Kidney (tissue), 14 donors: Measurements from ENCODE around the gene PFKFB1. TPM values are rescaled to one million over a fixed set of nuclear protein-coding genes. Genes with fewer than 3 reads are reported as not detected.

Experiments used
- DNase-seq, 5 donors: peaks; one replicate each; pipeline ENCODE4 v3.0.0-alpha.2; 2013 to 2020
- FAIRE-seq: peaks from 2 replicates; lab custom pipeline; 2012; peaks lifted over from hg19 to GRCh38; lab: Jason Lieb, UNC
- H3K27ac ChIP-seq, 2 donors: one replicate each; pipeline ENCODE4 v1.7.0; 2013; ENCODE audit warnings: low read depth in 2 of 2, low read length in 2 of 2, inconsistent platforms in 1 of 2
- H3K27me3 ChIP-seq: one replicate; pipeline ENCODE4 v1.7.1; 2013; ENCODE audit warnings: low read length, inconsistent platforms; ENCODE audit not compliant: control insufficient read depth, insufficient read depth
- H3K36me3 ChIP-seq, 3 donors: one replicate each; pipeline versions ENCODE4 v1.7.0 to v1.7.1; 2013; ENCODE audit warnings: low read length in 3 of 3, control low read depth in 1 of 3, inconsistent platforms in 1 of 3; ENCODE audit not compliant: insufficient read depth in 3 of 3, control insufficient read depth in 2 of 3
- H3K4me1 ChIP-seq, 3 donors: one replicate each; pipeline versions ENCODE4 v1.7.0 to v1.7.1; 2013; ENCODE audit warnings: low read length in 3 of 3, inconsistent platforms in 1 of 3, low read depth in 1 of 3; ENCODE audit not compliant: control insufficient read depth in 2 of 3, insufficient read depth in 2 of 3
- H3K4me3 ChIP-seq, 3 donors: one replicate each; pipeline versions ENCODE4 v1.7.0 to v1.8.1; 2013; ENCODE audit warnings: low read length in 3 of 3, control low read depth in 1 of 3, inconsistent platforms in 1 of 3
- H3K9ac ChIP-seq, 3 donors: one replicate each; pipeline versions ENCODE4 v1.7.0 to v1.7.1; 2013; ENCODE audit warnings: low read length in 3 of 3, control low read depth in 1 of 3, inconsistent platforms in 1 of 3
- H3K9me3 ChIP-seq, 3 donors: one replicate each; pipeline versions ENCODE4 v1.7.0 to v1.7.1; 2013; ENCODE audit warnings: low read length in 3 of 3, control low read depth in 1 of 3, inconsistent platforms in 1 of 3; ENCODE audit not compliant: control insufficient read depth in 2 of 3, insufficient read depth in 1 of 3
- CTCF ChIP-seq: IDR thresholded peaks from 3 replicates; pipeline ENCODE4 v1.5.1; 2012; ENCODE audit warnings: mild to moderate bottlenecking, moderate library complexity, borderline replicate concordance; ENCODE audit not compliant: insufficient read depth; ENCODE audit errors: extremely low read depth
- intact Hi-C: fragments of 100-400 bp; cut with DNase I; formaldehyde crosslinking; loops from one replicate; pipeline ENCODE4 v1.11.1; 2022
- polyA plus RNA-seq: library from polyadenylated mRNA; stranded (reverse); fragments of 350-450 nt; fragmentation: Illumina TruSeq; extraction: RNeasy Lipid Tissue Mini Kit (QIAGEN cat#74804); gene quantifications from one replicate; pipeline ENCODE4 v1.2.3, GENCODE V29; 2014; ENCODE audit warnings: low read depth, low replicate concordance; ENCODE audit not compliant: insufficient read depth
- total RNA-seq: library from RNA; stranded (reverse); fragmentation: NEBNext Ultra II Directional; extraction: Animal tissue kit (Norgen Biotek cat#: 25700); gene quantifications from one replicate; pipeline ENCODE4 v1.2.1, GENCODE V29; 2021
- donor health status: control.
- donor health status: control.
- donor health status: control.
- donor health status: control.
- donor health status: control.
- donor health status: DM: yes; HTN: yes; CAD: no.
- donor health status: Normal renal cell carcinoma (clear cell type).

The PFKFB1 gene
- total and polyA plus RNA-seq, 2 donors from 2014 or later, result 0.31 to 1.1 TPM

- no peak overlapping the region for H3K27ac ChIP-seq
- no peaks in the 10 kb centered on the region for H3K27me3 ChIP-seq
- intact Hi-C loops, result no loop called here
- FAIRE-seq (no peak), DNase-seq (no peak)
- H3K4me1 ChIP-seq, result no peaks in the 10 kb centered on the region
- H3K9ac ChIP-seq, result no peak overlapping the region
- no peaks in the 10 kb centered on the region for H3K36me3 ChIP-seq
- H3K9me3 ChIP-seq, result no peaks in the 10 kb centered on the region
- no peak overlapping the region for H3K4me3 ChIP-seq
- TF ChIP-seq CTCF, result no peak
These were observed 20.9 kb upstream of the PFKFB1 start for GRCh38 chrX:55014897-55015299.

GRCh38 chrX:55011294-55011693 lies 17.3 kb upstream of the PFKFB1 start:
- H3K27ac ChIP-seq, result no peak overlapping the region
- no peak for TF ChIP-seq CTCF
- FAIRE-seq (peak; percentile 27), DNase-seq (peak in 1 of 5 donors; percentile 5)
- peaks cover 0 to 2% (median 0%) of the 10 kb centered on the region in 3 donors for H3K4me1 ChIP-seq
- no peaks in the 10 kb centered on the region for H3K36me3 ChIP-seq
- no peak overlapping the region for H3K4me3 ChIP-seq
- H3K9ac ChIP-seq, result no peak overlapping the region
- intact Hi-C loops, result no loop called here
- no peaks in the 10 kb centered on the region for H3K9me3 ChIP-seq
- H3K27me3 ChIP-seq, result no peaks in the 10 kb centered on the region

- no peak overlapping the region for H3K9ac ChIP-seq
- H3K4me1 ChIP-seq, result peaks cover 0 to 2% (median 0%) of the 10 kb centered on the region in 3 donors
- peaks cover 0 to 1% (median 0%) of the 10 kb centered on the region in 3 donors for H3K9me3 ChIP-seq
- no peak for FAIRE-seq
- intact Hi-C loops, result no loop called here
- no peak overlapping the region for H3K27ac ChIP-seq
- H3K36me3 ChIP-seq, result peaks cover 0 to 10% (median 6%) of the 10 kb centered on the region in 3 donors
- H3K4me3 ChIP-seq, result no peak overlapping the region
- H3K27me3 ChIP-seq, result no peaks in the 10 kb centered on the region
- no peak for DNase-seq
- TF ChIP-seq CTCF, result no peak
These were observed 14.8 kb upstream of the PFKFB1 start for GRCh38 chrX:55008571-55009358.
